Keratinocyte (primary cell): Measurements from ENCODE around the gene RGS10. TPM values are rescaled to one million over a fixed set of nuclear protein-coding genes. Genes with fewer than 3 reads are reported as not detected.

Experiments
- DNase-seq: peaks from one replicate; pipeline ENCODE4 v3.0.0-alpha.2; 2011; ENCODE audit warnings: low read depth, missing footprints, low spot score
- FAIRE-seq: peaks from 2 replicates; lab custom pipeline; 2011; peaks lifted over from hg19 to GRCh38; lab: Jason Lieb, UNC
- H2AFZ ChIP-seq: 2 replicates; pipeline ENCODE4 v1.6.0; 2012; ENCODE audit warnings: low read length, control low read depth, inconsistent platforms; ENCODE audit not compliant: control insufficient read depth
- H3K27ac ChIP-seq: 2 replicates; pipeline ENCODE4 v1.5.1; 2011; ENCODE audit warnings: low read length; ENCODE audit not compliant: control insufficient read depth, insufficient read depth
- H3K27me3 ChIP-seq: 3 replicates; pipeline ENCODE4 v1.6.0; 2011; ENCODE audit warnings: low read length; ENCODE audit not compliant: control insufficient read depth, insufficient read depth; ENCODE audit errors: extremely low read depth
- H3K36me3 ChIP-seq, 2 experiments: 2 replicates in 1 of 2; 3 replicates in 1 of 2; pipeline ENCODE4 v1.5.1; 2011; ENCODE audit warnings: low read length in 2 of 2, mild to moderate bottlenecking in 1 of 2; ENCODE audit not compliant: control insufficient read depth in 2 of 2, insufficient read depth in 2 of 2; ENCODE audit errors: extremely low read depth in 1 of 2
- H3K4me1 ChIP-seq: 3 replicates; pipeline ENCODE4 v1.5.1; 2011; ENCODE audit warnings: low read length; ENCODE audit not compliant: control insufficient read depth, insufficient read depth; ENCODE audit errors: extremely low read depth
- H3K4me2 ChIP-seq: 3 replicates; pipeline ENCODE4 v1.6.0; 2011; ENCODE audit warnings: low read depth, low read length; ENCODE audit not compliant: control insufficient read depth, insufficient read depth; ENCODE audit errors: extremely low read depth
- H3K4me3 ChIP-seq, 3 experiments: fragments of 200-600 bp in 1 of 3; sonication (generic) in 1 of 3; 2 replicates in 2 of 3; 3 replicates in 1 of 3; pipeline ENCODE4 v1.5.1; 2011 to 2016; ENCODE audit warnings: low read length in 3 of 3, mild to moderate bottlenecking in 3 of 3, control low read depth in 2 of 3, inconsistent platforms in 1 of 3, low read depth in 1 of 3, mixed read lengths in 1 of 3, mixed run types in 1 of 3, moderate library complexity in 1 of 3; ENCODE audit not compliant: control insufficient read depth in 2 of 3, insufficient read depth in 2 of 3; ENCODE audit errors: extremely low read depth in 1 of 3
- H3K79me2 ChIP-seq: 2 replicates; pipeline ENCODE4 v1.6.0; 2012; ENCODE audit warnings: low read length; ENCODE audit not compliant: control insufficient read depth, insufficient read depth
- H3K9ac ChIP-seq: 3 replicates; pipeline ENCODE4 v1.6.0; 2011; ENCODE audit warnings: low read length; ENCODE audit not compliant: control insufficient read depth, insufficient read depth; ENCODE audit errors: extremely low read depth
- H3K9me1 ChIP-seq: 3 replicates; pipeline ENCODE4 v1.6.0; 2011; ENCODE audit warnings: low read length; ENCODE audit not compliant: control insufficient read depth, insufficient read depth; ENCODE audit errors: extremely low read depth
- H3K9me3 ChIP-seq: 2 replicates; pipeline ENCODE4 v1.5.1; 2012; ENCODE audit warnings: low read depth, low read length; ENCODE audit not compliant: control insufficient read depth
- H4K20me1 ChIP-seq: 3 replicates; pipeline ENCODE4 v1.6.0; 2011; ENCODE audit warnings: low read length; ENCODE audit not compliant: control insufficient read depth, insufficient read depth; ENCODE audit errors: extremely low read depth
- EZH2 ChIP-seq: IDR thresholded peaks from one replicate; pipeline ENCODE4 v1.6.1; 2012; ENCODE audit warnings: inconsistent platforms, mild to moderate bottlenecking, low read length, moderate library complexity
- dilution Hi-C: fragments of 300-500 bp; cut with MboI; formaldehyde crosslinking; loops from one replicate; pipeline ENCODE4 v1.7.0; 2020; ENCODE audit warnings: low sequenced_read_pairs; ENCODE audit not compliant: extremely low pct_ligation_motif_present
- polyA plus RNA-seq, 5 experiments: library from polyadenylated mRNA; depleted of rRNA in 3 of 5; stranded (reverse) in 3 of 5; stranded (forward) in 1 of 5; unstranded in 1 of 5; fragments of >200 nt; gene quantifications; 1 replicate in 1 of 5; 2 replicates in 3 of 5; 3 replicates in 1 of 5; pipeline versions ENCODE4 v1.2.1 to v1.2.3, GENCODE V29; 2011 to 2012; ENCODE audit warnings: missing spikeins in 2 of 5, low read depth in 1 of 5, low replicate concordance in 1 of 5
- TF ChIP-seq, protein P1 (sequence below), 3 experiments: IDR thresholded peaks in 1 of 3; conservative IDR thresholded peaks in 1 of 3; optimal IDR thresholded peaks in 1 of 3; 2 replicates in 2 of 3; 3 replicates in 1 of 3; pipeline versions ENCODE3 to v1.5.1; 2011; ENCODE audit warnings: low read length in 3 of 3, mild to moderate bottlenecking in 3 of 3, moderate library complexity in 2 of 3, control low read depth in 1 of 3, inconsistent platforms in 1 of 3; ENCODE audit not compliant: insufficient read depth in 2 of 3; ENCODE audit errors: extremely low read depth in 1 of 3

The RGS10 gene
- polyA plus RNA-seq, 1 donor (not counting 4 experiments of a cell fraction or from before 2014, with no cell fraction given), result 87.8 TPM

DNA sequence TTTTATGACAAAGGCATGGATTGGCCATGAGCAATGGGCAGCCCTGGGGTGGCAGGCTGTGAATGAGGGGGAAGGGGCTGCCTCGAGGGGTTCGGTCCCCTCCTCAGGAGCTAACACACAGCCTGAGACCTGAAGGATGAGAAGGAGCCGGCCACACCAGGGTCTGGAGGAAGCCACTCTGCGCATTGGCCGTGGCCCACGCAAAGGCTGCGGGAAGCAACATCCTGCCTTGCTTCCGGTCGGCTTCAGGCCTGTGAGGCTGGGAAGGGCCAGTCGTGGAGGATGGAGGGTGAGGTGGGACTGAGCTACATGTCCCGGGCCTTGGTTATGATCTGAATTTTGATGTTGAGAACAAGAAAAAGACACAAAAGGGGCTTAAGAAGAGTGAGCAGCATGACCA, 49.4 kb downstream of the RGS10 start:
- H3K4me1 ChIP-seq, result peaks cover 5% of the 10 kb centered on the region
- no peak for FAIRE-seq
- no peak overlapping the region for H3K9ac ChIP-seq
- no peak overlapping the region for H3K4me2 ChIP-seq
- no peak for TF ChIP-seq EZH2
- TF ChIP-seq, protein P1, sequence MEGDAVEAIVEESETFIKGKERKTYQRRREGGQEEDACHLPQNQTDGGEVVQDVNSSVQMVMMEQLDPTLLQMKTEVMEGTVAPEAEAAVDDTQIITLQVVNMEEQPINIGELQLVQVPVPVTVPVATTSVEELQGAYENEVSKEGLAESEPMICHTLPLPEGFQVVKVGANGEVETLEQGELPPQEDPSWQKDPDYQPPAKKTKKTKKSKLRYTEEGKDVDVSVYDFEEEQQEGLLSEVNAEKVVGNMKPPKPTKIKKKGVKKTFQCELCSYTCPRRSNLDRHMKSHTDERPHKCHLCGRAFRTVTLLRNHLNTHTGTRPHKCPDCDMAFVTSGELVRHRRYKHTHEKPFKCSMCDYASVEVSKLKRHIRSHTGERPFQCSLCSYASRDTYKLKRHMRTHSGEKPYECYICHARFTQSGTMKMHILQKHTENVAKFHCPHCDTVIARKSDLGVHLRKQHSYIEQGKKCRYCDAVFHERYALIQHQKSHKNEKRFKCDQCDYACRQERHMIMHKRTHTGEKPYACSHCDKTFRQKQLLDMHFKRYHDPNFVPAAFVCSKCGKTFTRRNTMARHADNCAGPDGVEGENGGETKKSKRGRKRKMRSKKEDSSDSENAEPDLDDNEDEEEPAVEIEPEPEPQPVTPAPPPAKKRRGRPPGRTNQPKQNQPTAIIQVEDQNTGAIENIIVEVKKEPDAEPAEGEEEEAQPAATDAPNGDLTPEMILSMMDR (optimal IDR thresholded peaks at IDR 0.05 in 1 of 3, IDR thresholded peaks at IDR 0.05 in 1 of 3, conservative IDR thresholded peaks at IDR 0.05 in 1 of 3; ENCODE audit: extremely low read depth in 1 of 3, insufficient read depth in 2 of 3, low read length in 3 of 3), result no peak
- H3K9me3 ChIP-seq, result no peaks in the 10 kb centered on the region
- no peaks in the 10 kb centered on the region for H3K79me2 ChIP-seq
- no peaks in the 10 kb centered on the region for H3K27me3 ChIP-seq
- H2AFZ ChIP-seq, result no peak overlapping the region
- no peaks in the 10 kb centered on the region for H4K20me1 ChIP-seq
- H3K27ac ChIP-seq, result no peak overlapping the region
- no peaks in the 10 kb centered on the region for H3K9me1 ChIP-seq
- no peaks in the 10 kb centered on the region for H3K36me3 ChIP-seq
- no peak for DNase-seq
- dilution Hi-C loops, result no loop called here
- H3K4me3 ChIP-seq, result no peak overlapping the region

DNA sequence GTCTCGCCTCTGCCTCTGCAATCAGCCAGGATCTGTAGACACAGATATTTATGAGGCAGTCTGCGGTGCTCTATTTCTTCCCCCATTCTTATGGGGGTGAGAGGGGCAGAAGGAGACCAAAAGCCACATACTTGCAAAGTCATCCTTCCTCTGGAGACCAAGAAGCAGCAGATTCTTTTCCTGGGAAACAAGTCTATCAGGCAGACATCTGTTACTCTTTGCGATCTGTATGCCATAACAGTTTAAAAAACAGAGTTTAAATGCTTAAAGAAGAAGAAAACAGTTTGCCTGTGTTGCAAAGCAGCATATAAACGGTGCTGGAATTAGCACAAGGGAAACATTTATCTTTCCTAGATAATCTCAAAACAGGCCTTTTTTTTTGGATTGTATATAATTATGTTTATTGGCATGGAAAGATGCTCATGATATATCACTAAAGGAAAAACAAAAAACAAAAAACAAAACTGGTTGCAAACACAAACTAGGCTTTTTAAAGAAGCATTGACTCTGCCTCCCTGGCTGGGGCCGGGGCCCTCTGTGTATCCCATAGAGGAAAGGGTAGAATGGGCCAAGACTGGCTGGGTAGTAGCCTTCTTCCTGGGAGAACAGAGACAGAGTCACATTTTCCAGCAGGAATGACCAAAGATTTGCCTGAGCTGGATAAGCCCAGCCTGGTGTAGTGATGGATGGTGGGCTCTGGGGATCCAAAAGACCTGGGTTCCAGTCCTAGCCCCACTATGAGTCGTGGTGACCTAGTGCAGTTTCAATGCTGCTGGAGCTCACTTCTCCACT, 50.4 kb downstream of the RGS10 start:
- DNase-seq, result no peak
- no peak overlapping the region for H2AFZ ChIP-seq
- H3K9me3 ChIP-seq, result no peaks in the 10 kb centered on the region
- no peak overlapping the region for H3K9ac ChIP-seq
- H3K9me1 ChIP-seq, result no peaks in the 10 kb centered on the region
- H3K36me3 ChIP-seq, result no peaks in the 10 kb centered on the region
- peaks cover 5% of the 10 kb centered on the region for H3K4me1 ChIP-seq
- H3K27ac ChIP-seq, result no peak overlapping the region
- no peaks in the 10 kb centered on the region for H3K79me2 ChIP-seq
- no peak overlapping the region for H3K4me2 ChIP-seq
- no peak overlapping the region for H3K4me3 ChIP-seq
- FAIRE-seq, result no peak
- dilution Hi-C loops, result no loop called here
- H3K27me3 ChIP-seq, result no peaks in the 10 kb centered on the region
- no peak for TF ChIP-seq EZH2
- TF ChIP-seq, protein P1 (optimal IDR thresholded peaks at IDR 0.05 in 1 of 3, IDR thresholded peaks at IDR 0.05 in 1 of 3, conservative IDR thresholded peaks at IDR 0.05 in 1 of 3; ENCODE audit: extremely low read depth in 1 of 3, insufficient read depth in 2 of 3, low read length in 3 of 3), result no peak
- no peaks in the 10 kb centered on the region for H4K20me1 ChIP-seq
